Measurements from ENCODE around the gene CLECL1. TPM values are rescaled to one million over a fixed set of nuclear protein-coding genes. Genes with fewer than 3 reads are reported as not detected.

CLECL1 gene
- total RNA-seq (2021; fragmentation: NEBNext Ultra II Directional; extraction: Animal tissue kit (Norgen Biotek cat#: 25700)), result not detected
- long read RNA-seq, result 0 reads

DNA sequence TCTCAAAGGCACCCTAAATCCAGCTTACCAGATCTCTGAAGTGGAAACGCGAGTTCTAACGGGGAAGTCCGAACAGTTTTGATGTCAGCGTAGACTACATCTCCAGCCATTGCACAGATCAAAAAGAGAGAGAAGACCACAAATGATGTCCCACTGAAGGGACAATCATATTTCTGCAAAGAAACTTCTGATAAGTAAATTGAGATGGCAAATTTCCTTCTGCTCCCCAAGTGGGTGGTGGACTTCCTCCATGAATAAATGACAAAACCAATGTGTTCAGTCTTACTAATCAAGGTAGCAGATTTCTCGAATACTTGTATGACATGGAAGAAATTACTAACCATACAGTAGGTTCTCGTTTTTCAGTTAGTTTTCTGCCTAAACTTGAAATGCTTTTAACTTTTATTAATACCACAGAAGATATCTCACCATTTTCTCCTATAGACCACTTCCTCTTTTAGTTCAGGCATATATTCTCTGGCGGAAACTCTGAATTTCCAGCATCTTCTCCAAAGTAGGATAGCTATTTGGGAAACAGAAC, at the start of gene CLECL1:
Gene CLECL1, minus strand, starts transcription at position 177 of the 541 bp plus-strand sequence.
- Mint-ChIP-seq H3K4me3 (no peak within 1 kb of the TSS), H3K27me3 (ENCODE audit: insufficient read depth) (peaks cover 7% of the 10 kb centered on the region; the same call in 1 of the 2 replicates), H3K9me3 (no peaks in the 10 kb centered on the region), H3K36me3 (ENCODE audit: low read depth) (no peaks in the 10 kb centered on the region), H3K4me1 (ENCODE audit: low read depth) (no peaks in the 10 kb centered on the region), H3K27ac (no peak within 1 kb of the TSS)
- TF ChIP-seq, protein P1, sequence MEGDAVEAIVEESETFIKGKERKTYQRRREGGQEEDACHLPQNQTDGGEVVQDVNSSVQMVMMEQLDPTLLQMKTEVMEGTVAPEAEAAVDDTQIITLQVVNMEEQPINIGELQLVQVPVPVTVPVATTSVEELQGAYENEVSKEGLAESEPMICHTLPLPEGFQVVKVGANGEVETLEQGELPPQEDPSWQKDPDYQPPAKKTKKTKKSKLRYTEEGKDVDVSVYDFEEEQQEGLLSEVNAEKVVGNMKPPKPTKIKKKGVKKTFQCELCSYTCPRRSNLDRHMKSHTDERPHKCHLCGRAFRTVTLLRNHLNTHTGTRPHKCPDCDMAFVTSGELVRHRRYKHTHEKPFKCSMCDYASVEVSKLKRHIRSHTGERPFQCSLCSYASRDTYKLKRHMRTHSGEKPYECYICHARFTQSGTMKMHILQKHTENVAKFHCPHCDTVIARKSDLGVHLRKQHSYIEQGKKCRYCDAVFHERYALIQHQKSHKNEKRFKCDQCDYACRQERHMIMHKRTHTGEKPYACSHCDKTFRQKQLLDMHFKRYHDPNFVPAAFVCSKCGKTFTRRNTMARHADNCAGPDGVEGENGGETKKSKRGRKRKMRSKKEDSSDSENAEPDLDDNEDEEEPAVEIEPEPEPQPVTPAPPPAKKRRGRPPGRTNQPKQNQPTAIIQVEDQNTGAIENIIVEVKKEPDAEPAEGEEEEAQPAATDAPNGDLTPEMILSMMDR (IDR thresholded peaks at IDR 0.05), result no peak
- no peak for DNase-seq

DNA sequence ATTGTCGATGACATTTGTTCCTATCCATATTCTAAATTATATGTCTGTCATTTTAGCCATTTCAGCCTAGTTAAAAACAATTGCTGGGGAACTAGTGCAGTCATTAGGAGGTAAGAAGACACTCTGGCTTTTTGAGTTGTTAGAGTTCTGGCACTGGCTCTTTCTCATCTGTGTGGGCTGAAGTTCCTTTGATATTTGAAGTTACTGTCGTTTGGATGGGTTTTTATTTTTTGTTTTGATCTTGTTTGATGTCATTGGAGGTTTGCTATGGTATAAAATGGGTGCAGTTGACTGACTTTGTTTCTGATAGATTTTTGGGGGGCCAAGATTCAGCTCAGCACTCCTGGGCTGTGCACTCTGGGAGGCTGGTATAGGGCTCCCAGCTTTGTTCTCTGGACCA, 48.5 kb upstream of the CLECL1 start:
- Mint-ChIP-seq H3K36me3 (ENCODE audit: low read depth) (no peaks in the 10 kb centered on the region), H3K27me3 (ENCODE audit: insufficient read depth) (peaks cover 20% of the 10 kb centered on the region; the same call in 1 of the 2 replicates), H3K4me3 (no peak overlapping the region), H3K9me3 (no peaks in the 10 kb centered on the region), H3K4me1 (ENCODE audit: low read depth) (no peaks in the 10 kb centered on the region), H3K27ac (no peak overlapping the region)
- DNase-seq, result no peak
- TF ChIP-seq, protein P1 (IDR thresholded peaks at IDR 0.05), result no peak

DNA sequence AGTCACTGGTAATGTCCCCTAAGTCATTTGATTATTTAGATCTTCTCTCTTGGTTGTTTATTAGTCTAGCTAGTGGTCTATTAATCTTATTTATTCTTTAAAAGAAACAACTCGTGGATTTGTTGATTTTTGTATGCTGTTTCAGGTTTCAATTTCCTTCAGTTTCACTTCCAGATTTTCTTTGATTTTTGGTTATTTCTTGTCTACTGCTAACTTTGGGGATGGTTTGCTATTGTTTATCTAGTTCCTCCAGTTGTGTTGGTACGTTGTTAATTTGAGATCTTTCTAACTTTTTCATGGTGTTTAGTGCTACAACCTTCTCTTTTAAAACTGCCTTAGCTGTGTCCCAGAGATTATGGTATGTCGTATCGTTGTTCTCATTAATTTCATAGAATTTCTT, 46.3 kb upstream of the CLECL1 start:
- Mint-ChIP-seq H3K27me3 (ENCODE audit: insufficient read depth) (peaks cover 14% of the 10 kb centered on the region; the same call in 1 of the 2 replicates), H3K9me3 (no peaks in the 10 kb centered on the region), H3K4me3 (no peak overlapping the region), H3K27ac (no peak overlapping the region), H3K4me1 (ENCODE audit: low read depth) (no peaks in the 10 kb centered on the region), H3K36me3 (ENCODE audit: low read depth) (no peaks in the 10 kb centered on the region)
- no peak for DNase-seq
- TF ChIP-seq, protein P1 (IDR thresholded peaks at IDR 0.05), result no peak

DNA sequence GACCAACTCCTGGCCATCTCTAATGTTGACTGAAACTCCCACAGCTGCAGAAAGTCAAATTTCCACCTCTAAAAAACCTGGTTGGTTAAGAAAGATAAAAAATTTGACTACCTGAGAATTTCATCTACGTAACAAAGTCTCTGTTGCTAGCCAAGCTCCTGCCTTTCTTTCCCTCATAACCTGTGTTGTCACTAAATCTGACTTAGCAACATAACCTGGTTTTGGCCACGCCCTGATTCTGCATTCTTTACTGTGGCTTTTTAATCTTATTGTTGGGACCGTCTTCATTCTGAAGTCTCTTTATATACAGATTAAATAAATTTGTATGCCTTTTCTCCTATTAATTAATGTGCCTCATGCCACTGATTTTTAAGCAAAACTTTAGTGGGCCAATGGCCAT, 43.9 kb upstream of the CLECL1 start:
- DNase-seq, result no peak
- Mint-ChIP-seq H3K4me3 (no peak overlapping the region), H3K36me3 (ENCODE audit: low read depth) (no peaks in the 10 kb centered on the region), H3K4me1 (ENCODE audit: low read depth) (no peaks in the 10 kb centered on the region), H3K27ac (no peak overlapping the region), H3K9me3 (no peaks in the 10 kb centered on the region), H3K27me3 (ENCODE audit: insufficient read depth) (peaks cover 5% of the 10 kb centered on the region; the same call in 1 of the 2 replicates)
- TF ChIP-seq, protein P1 (IDR thresholded peaks at IDR 0.05), result no peak

GRCh38 chr12:9773216-9773877, 40.5 kb upstream of the CLECL1 start:
- Mint-ChIP-seq H3K36me3 (ENCODE audit: low read depth) (no peaks in the 10 kb centered on the region), H3K27me3 (ENCODE audit: insufficient read depth) (peaks cover 2% of the 10 kb centered on the region; the same call in 1 of the 2 replicates), H3K4me1 (ENCODE audit: low read depth) (no peaks in the 10 kb centered on the region), H3K9me3 (no peaks in the 10 kb centered on the region), H3K27ac (no peak overlapping the region), H3K4me3 (no peak overlapping the region)
- TF ChIP-seq, protein P1 (IDR thresholded peaks at IDR 0.05), result no peak
- DNase-seq, result no peak

All from HFFc6 (cell line).